ENCODE results near the gene CIC.

Gene CIC

GRCh38 chr19:42333975-42334696 lies 65.1 kb downstream of the CIC start:
- no peak overlapping the region for H3K9ac ChIP-seq (ENCODE audit: low read length)
- H3K4me3 ChIP-seq (ENCODE audit: low read length): no peak overlapping the region
- H4K20me1 ChIP-seq (ENCODE audit: insufficient read depth, low read length): no peaks in the 10 kb centered on the region
- no peaks in the 10 kb centered on the region for H3F3A ChIP-seq (ENCODE audit: insufficient read depth, low read length)
- no peak overlapping the region for H2AFZ ChIP-seq (ENCODE audit: low read length)
- H3K36me3 ChIP-seq (replicated peaks; ENCODE audit: insufficient read depth, low read length): no peaks in the 10 kb centered on the region
- no peaks in the 10 kb centered on the region for H3K4me1 ChIP-seq (ENCODE audit: low read length)
- no peak overlapping the region for H3K27ac ChIP-seq (ENCODE audit: low read length)
- H3K79me2 ChIP-seq (ENCODE audit: low read length): no peaks in the 10 kb centered on the region
- no peak overlapping the region for H3K4me2 ChIP-seq (ENCODE audit: low read depth, low read length)
- no peaks in the 10 kb centered on the region for H3K9me3 ChIP-seq (replicated peaks; ENCODE audit: insufficient read depth, low read length)
- TF ChIP-seq EZH2phosphoT487 (IDR thresholded peaks at IDR 0.05; ENCODE audit: low read length) (no peak), CTCF (IDR thresholded peaks at IDR 0.05; ENCODE audit: low read length) (no peak), EZH2 (optimal IDR thresholded peaks at IDR 0.05; ENCODE audit: low read depth, low read length) (no peak)
- H3K27me3 ChIP-seq (replicated peaks; ENCODE audit: insufficient read depth, low read length): no peaks in the 10 kb centered on the region
- no peaks in the 10 kb centered on the region for H3K9me2 ChIP-seq (replicated peaks; ENCODE audit: insufficient read depth, low read length)
- DNase-seq: no peak

DNA sequence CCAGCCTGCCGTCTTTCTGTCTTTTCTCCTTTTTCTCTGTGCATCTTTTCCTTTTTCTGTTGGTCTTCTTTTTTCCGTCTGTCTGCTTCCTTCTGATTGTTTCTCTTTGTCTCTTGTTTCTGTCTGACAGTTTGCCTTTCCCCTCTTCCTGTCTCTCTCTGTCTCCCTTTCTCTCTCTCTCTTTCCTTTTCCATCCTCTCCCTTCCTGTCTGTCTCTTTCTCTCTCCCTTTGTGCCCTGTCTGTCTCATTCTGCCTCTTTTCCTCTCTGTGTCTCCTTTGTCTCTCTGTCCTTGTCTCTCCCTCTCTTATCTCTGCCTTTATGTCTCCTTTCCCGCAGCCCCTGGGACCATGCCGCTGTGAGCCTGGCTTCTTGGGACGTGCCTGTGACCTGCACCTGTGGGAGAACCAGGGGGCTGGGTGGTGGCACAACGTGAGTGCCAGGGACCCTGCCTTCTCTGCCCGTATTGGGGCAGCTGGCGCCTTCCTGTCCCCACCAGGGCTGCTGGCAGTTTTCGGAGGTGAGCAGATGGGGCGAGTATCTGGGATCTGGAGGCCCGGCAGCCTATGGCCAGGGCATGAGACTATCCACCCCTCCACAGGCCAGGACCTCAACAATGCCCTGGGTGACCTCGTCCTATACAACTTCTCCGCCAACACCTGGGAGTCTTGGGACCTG lies 65.8 kb downstream of the CIC start:
- Histone ChIP-seq H4K20me1 (ENCODE audit: insufficient read depth, low read length) (no peaks in the 10 kb centered on the region), H3K27me3 (replicated peaks; ENCODE audit: insufficient read depth, low read length) (no peaks in the 10 kb centered on the region), H3K4me2 (ENCODE audit: low read depth, low read length) (no peak overlapping the region), H3K9me2 (replicated peaks; ENCODE audit: insufficient read depth, low read length) (no peaks in the 10 kb centered on the region), H3K36me3 (replicated peaks; ENCODE audit: insufficient read depth, low read length) (no peaks in the 10 kb centered on the region), H2AFZ (ENCODE audit: low read length) (no peak overlapping the region), H3K9me3 (replicated peaks; ENCODE audit: insufficient read depth, low read length) (no peaks in the 10 kb centered on the region), H3F3A (ENCODE audit: insufficient read depth, low read length) (no peaks in the 10 kb centered on the region), H3K4me3 (ENCODE audit: low read length) (no peak overlapping the region), H3K9ac (ENCODE audit: low read length) (no peak overlapping the region), H3K79me2 (ENCODE audit: low read length) (no peaks in the 10 kb centered on the region), H3K27ac (ENCODE audit: low read length) (no peak overlapping the region), H3K4me1 (ENCODE audit: low read length) (no peaks in the 10 kb centered on the region)
- DNase-seq: no peak
- TF ChIP-seq EZH2phosphoT487 (IDR thresholded peaks at IDR 0.05; ENCODE audit: low read length): no peak
- no peak for TF ChIP-seq EZH2 (optimal IDR thresholded peaks at IDR 0.05; ENCODE audit: low read depth, low read length)
- TF ChIP-seq CTCF (IDR thresholded peaks at IDR 0.05; ENCODE audit: low read length): no peak

GRCh38 chr19:42335374-42335936 lies 66.4 kb downstream of the CIC start:
- Histone ChIP-seq H3K9me3 (replicated peaks; ENCODE audit: insufficient read depth, low read length) (no peaks in the 10 kb centered on the region), H3K9me2 (replicated peaks; ENCODE audit: insufficient read depth, low read length) (no peaks in the 10 kb centered on the region)
- no peak for DNase-seq

More at GRCh38 chr19:42335374-42335936, 66.4 kb downstream of the CIC start:
- H3F3A ChIP-seq (ENCODE audit: insufficient read depth, low read length): no peaks in the 10 kb centered on the region
- H3K4me1 ChIP-seq (ENCODE audit: low read length): no peaks in the 10 kb centered on the region
- H3K9ac ChIP-seq (ENCODE audit: low read length): no peak overlapping the region
- no peaks in the 10 kb centered on the region for H3K27me3 ChIP-seq (replicated peaks; ENCODE audit: insufficient read depth, low read length)
- no peaks in the 10 kb centered on the region for H4K20me1 ChIP-seq (ENCODE audit: insufficient read depth, low read length)
- no peak for TF ChIP-seq EZH2phosphoT487 (IDR thresholded peaks at IDR 0.05; ENCODE audit: low read length)
- no peak for TF ChIP-seq CTCF (IDR thresholded peaks at IDR 0.05; ENCODE audit: low read length)
- TF ChIP-seq EZH2 (optimal IDR thresholded peaks at IDR 0.05; ENCODE audit: low read depth, low read length): no peak
- H3K36me3 ChIP-seq (replicated peaks; ENCODE audit: insufficient read depth, low read length): no peaks in the 10 kb centered on the region
- H3K27ac ChIP-seq (ENCODE audit: low read length): no peak overlapping the region
- no peak overlapping the region for H2AFZ ChIP-seq (ENCODE audit: low read length)
- H3K79me2 ChIP-seq (ENCODE audit: low read length): no peaks in the 10 kb centered on the region
- H3K4me2 ChIP-seq (ENCODE audit: low read depth, low read length): no peak overlapping the region
- no peak overlapping the region for H3K4me3 ChIP-seq (ENCODE audit: low read length)
